Panc1 (cell line): ENCODE results near the gene ROBO1.

Experiments used
- CTCF ChIP-seq: fragments of 450-650 bp; IDR thresholded peaks from 2 replicates; pipeline ENCODE4 v1.5.1; 2017; ENCODE audit warnings: mild to moderate bottlenecking
- POLR2AphosphoS5 ChIP-seq: IDR thresholded peaks from 2 replicates; pipeline ENCODE4 v1.6.1; 2012; ENCODE audit warnings: mild to moderate bottlenecking, low read depth, low read length, moderate library complexity
- REST ChIP-seq, 2 experiments: IDR thresholded peaks; 2 replicates each; pipeline ENCODE4 v1.6.1; 2011 to 2012; ENCODE audit warnings: low read depth in 2 of 2, control low read depth in 1 of 2, low read length in 1 of 2, mild to moderate bottlenecking in 1 of 2, moderate library complexity in 1 of 2; ENCODE audit not compliant: insufficient read depth in 1 of 2
- TCF7L2 ChIP-seq: IDR thresholded peaks from 2 replicates; pipeline ENCODE4 v1.6.1; 2011; ENCODE audit warnings: mild to moderate bottlenecking, low read depth, low read length, inconsistent platforms

- TF ChIP-seq TCF7L2 (no peak), CTCF (no peak), REST (IDR thresholded peaks at IDR 0.05; ENCODE audit: insufficient read depth in 1 of 2, low read depth in 2 of 2, low read length in 1 of 2) (no peak), POLR2AphosphoS5 (no peak)
Observed at GRCh38 chr3:79685108-79685507, 82.7 kb downstream of the ROBO1 start.
